Measurements from ENCODE around the gene CDK13. TPM values are rescaled to one million over a fixed set of nuclear protein-coding genes. Genes with fewer than 3 reads are reported as not detected.

Gene CDK13
- total RNA-seq, 4 donors from 2014 or later = 50.9 to 73.5 (median 63.5) TPM

DNA sequence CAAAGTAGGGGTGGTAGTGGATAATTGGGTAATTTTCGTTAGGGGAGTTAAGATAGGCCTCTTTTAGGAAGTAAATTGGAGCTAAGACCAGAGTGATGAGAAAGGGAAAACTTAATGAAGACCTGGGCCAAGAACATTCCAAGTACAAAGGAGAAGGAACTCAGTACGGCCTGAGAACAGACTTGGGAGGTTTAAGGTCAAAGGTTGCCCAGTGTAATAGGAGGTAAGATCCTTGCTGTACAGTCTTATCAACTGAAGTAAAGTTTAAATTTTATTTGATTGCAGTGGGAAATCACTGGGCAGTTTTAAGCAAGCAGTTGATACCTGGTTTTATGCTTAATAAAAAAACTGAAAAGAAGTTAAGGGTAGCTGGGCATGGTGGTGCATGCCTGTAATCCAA lies 108.0 kb downstream of the CDK13 start:
- Histone ChIP-seq H3K27ac (replicated peaks in 1 of 4) (no peak overlapping the region), H3K36me3 (peaks cover 4 to 36% (median 13%) of the 10 kb centered on the region in 4 donors), H3K4me3 (no peak overlapping the region), H3K4me1 (peaks cover 0 to 22% (median 19%) of the 10 kb centered on the region in 4 donors), H3K9me3 (no peaks in the 10 kb centered on the region), H3K27me3 (no peaks in the 10 kb centered on the region)
- no peak for DNase-seq (ENCODE audit: extremely low spot score)
- TF ChIP-seq POLR2AphosphoS5 (IDR thresholded peaks at IDR 0.05) = no peak
- WGBS = 85% methylated on average over 2 of the region's 2 CpGs
- intact Hi-C loops (cut with DNase I) = no loop called here

DNA sequence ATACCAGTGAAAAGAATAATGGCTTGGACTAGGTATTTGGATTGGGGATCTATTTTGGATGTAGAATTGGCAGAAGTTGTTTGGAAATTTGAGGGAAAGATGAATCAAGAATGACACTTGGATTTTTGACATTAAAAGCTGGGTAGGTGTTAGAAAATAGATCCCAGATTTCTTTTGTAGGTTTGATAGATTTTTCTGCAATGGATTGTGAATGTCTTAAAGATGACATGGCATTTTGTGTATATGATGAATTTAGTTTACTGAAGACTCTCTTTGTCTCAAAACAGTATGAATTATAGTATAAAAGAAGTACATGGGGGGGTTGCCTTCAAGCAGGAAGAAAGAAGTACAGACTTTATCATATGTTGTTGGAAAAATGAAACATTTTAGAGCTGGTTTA lies 108.6 kb downstream of the CDK13 start:
- intact Hi-C loops (cut with DNase I) = no loop called here
- Histone ChIP-seq H3K27ac (replicated peaks in 1 of 4) (no peak overlapping the region), H3K36me3 (peaks cover 8 to 36% (median 19%) of the 10 kb centered on the region in 4 donors), H3K4me3 (no peak overlapping the region), H3K27me3 (no peaks in the 10 kb centered on the region), H3K4me1 (peaks cover 0 to 22% (median 19%) of the 10 kb centered on the region in 4 donors), H3K9me3 (no peaks in the 10 kb centered on the region)
- DNase-seq (ENCODE audit: extremely low spot score) = no peak
- no peak for TF ChIP-seq EP300 (IDR thresholded peaks at IDR 0.05)
- no peak for TF ChIP-seq POLR2A (IDR thresholded peaks at IDR 0.05; ENCODE audit: low read depth)
- TF ChIP-seq, protein P1, sequence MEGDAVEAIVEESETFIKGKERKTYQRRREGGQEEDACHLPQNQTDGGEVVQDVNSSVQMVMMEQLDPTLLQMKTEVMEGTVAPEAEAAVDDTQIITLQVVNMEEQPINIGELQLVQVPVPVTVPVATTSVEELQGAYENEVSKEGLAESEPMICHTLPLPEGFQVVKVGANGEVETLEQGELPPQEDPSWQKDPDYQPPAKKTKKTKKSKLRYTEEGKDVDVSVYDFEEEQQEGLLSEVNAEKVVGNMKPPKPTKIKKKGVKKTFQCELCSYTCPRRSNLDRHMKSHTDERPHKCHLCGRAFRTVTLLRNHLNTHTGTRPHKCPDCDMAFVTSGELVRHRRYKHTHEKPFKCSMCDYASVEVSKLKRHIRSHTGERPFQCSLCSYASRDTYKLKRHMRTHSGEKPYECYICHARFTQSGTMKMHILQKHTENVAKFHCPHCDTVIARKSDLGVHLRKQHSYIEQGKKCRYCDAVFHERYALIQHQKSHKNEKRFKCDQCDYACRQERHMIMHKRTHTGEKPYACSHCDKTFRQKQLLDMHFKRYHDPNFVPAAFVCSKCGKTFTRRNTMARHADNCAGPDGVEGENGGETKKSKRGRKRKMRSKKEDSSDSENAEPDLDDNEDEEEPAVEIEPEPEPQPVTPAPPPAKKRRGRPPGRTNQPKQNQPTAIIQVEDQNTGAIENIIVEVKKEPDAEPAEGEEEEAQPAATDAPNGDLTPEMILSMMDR (IDR thresholded peaks at IDR 0.05) = no peak
- TF ChIP-seq POLR2AphosphoS5 (IDR thresholded peaks at IDR 0.05) = no peak

DNA sequence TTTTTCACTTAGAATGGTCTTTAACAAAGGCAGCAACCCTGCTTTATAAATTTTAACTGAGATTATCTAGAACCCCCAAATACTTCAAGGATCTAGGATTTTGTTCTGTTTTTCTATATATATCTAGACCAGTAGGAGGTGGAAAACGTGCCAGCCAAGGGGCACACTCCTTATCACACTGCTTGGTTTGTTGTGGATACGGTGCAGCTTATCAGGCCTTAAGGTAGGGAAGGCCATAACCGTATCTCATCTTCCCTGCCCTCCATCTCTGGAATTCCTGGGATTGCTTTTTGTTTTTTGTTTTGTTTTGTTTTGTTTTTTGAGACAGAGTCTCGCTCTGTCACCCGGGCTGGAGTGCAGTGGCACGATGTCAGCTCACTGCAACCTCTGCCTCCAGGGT lies 109.0 kb downstream of the CDK13 start:
- peaks cover 0 to 22% (median 19%) of the 10 kb centered on the region in 4 donors for H3K4me1 ChIP-seq
- no peak overlapping the region for H3K4me3 ChIP-seq
- no peak for TF ChIP-seq POLR2A (IDR thresholded peaks at IDR 0.05; ENCODE audit: low read depth)
- TF ChIP-seq, protein P1 (IDR thresholded peaks at IDR 0.05) = no peak
- TF ChIP-seq POLR2AphosphoS5 (IDR thresholded peaks at IDR 0.05) = no peak
- no peak for TF ChIP-seq EP300 (IDR thresholded peaks at IDR 0.05)
- no peaks in the 10 kb centered on the region for H3K9me3 ChIP-seq
- 90% methylated on average over 6 of the region's 6 CpGs for WGBS
- H3K27me3 ChIP-seq = no peaks in the 10 kb centered on the region
- H3K36me3 ChIP-seq = peaks cover 8 to 36% (median 22%) of the 10 kb centered on the region in 4 donors
- no peak overlapping the region for H3K27ac ChIP-seq (replicated peaks in 1 of 4)
- DNase-seq (ENCODE audit: extremely low spot score) = no peak
- intact Hi-C loops (cut with DNase I) = no loop called here

DNA sequence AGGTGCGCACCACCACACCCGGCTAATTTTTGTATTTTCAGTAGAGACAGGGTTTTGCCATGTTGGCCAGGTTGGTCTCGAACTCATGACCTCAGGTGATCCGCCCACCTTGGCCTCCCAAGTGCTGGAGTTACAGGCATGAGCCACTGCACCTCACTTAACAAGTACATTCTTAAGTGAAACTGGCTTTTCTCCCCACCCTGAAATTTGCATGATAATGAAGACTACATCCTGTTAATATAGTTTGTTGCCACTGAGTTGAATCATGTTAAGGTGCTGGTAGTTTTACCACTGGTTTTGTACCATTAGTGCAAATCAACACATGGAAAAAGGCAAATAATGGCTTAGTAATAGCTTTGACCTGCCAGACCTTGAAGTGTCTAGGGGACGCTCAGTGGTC lies 122.2 kb downstream of the CDK13 start:
- 100% methylated on average over 5 of the region's 5 CpGs for WGBS
- Histone ChIP-seq H3K4me3 (no peak overlapping the region), H3K27me3 (no peaks in the 10 kb centered on the region), H3K9me3 (no peaks in the 10 kb centered on the region), H3K4me1 (no peaks in the 10 kb centered on the region), H3K27ac (replicated peaks in 1 of 4) (no peak overlapping the region), H3K36me3 (peaks cover 0 to 30% (median 10%) of the 10 kb centered on the region in 4 donors)
- intact Hi-C loops (cut with DNase I) = no loop called here
- TF ChIP-seq, protein P1 (IDR thresholded peaks at IDR 0.05) = no peak
- no peak for TF ChIP-seq POLR2A (IDR thresholded peaks at IDR 0.05; ENCODE audit: low read depth)
- TF ChIP-seq EP300 (IDR thresholded peaks at IDR 0.05) = no peak
- no peak for TF ChIP-seq POLR2AphosphoS5 (IDR thresholded peaks at IDR 0.05)
- DNase-seq (ENCODE audit: extremely low spot score) = no peak

DNA sequence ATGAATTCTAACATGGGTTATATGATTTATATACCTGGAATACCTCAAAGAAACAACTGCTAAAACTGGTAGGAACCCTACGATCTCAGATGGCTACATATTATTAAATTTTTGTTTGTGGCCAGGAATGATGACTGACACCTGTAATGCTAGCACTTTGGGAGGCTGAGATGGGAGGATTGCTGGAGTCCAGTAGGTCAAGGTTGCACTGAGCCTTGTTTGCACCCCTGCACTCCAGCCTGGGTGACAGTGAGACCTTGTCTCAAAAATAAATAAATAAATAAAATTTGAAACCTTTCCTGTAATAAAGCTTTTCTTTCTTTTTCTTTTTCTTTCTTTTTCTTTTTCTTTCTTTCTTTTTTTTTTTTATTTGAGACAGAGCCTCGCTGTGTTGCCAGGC lies 123.2 kb downstream of the CDK13 start:
- H3K9me3 ChIP-seq = no peaks in the 10 kb centered on the region
- intact Hi-C loops (cut with DNase I) = no loop called here
- peaks cover 0 to 20% (median 6%) of the 10 kb centered on the region in 4 donors for H3K36me3 ChIP-seq
- TF ChIP-seq POLR2AphosphoS5 (IDR thresholded peaks at IDR 0.05) = no peak
- no peak overlapping the region for H3K27ac ChIP-seq (replicated peaks in 1 of 4)
- H3K4me3 ChIP-seq = no peak overlapping the region
- DNase-seq (ENCODE audit: extremely low spot score) = no peak
- H3K27me3 ChIP-seq = no peaks in the 10 kb centered on the region
- H3K4me1 ChIP-seq = no peaks in the 10 kb centered on the region
- WGBS = 97% methylated on average over 2 of the region's 2 CpGs

DNA sequence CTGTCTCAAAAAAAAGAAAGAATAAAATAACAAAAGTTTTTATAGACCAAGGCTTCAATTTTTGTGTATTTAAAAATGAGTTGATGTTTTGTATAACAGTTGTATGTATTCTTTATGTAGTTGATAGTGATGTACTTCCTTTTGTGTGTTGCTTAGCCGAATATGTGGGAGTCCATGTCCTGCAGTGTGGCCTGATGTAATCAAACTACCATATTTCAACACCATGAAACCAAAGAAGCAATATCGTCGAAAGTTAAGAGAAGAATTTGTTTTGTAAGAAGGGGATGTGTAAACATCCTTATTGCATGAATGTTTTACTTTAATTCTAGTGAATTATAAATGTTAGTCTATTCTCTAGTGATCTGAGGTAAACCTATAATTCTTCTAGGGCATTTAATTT lies 127.8 kb downstream of the CDK13 start:
- H3K27ac ChIP-seq (replicated peaks in 1 of 4) = no peak overlapping the region
- no peak for TF ChIP-seq EP300 (IDR thresholded peaks at IDR 0.05)
- no peak for DNase-seq (ENCODE audit: extremely low spot score)
- no peak overlapping the region for H3K4me3 ChIP-seq
- peaks cover 16 to 30% (median 23%) of the 10 kb centered on the region in 4 donors for H3K36me3 ChIP-seq
- WGBS = 78% methylated on average over 3 of the region's 3 CpGs
- no peaks in the 10 kb centered on the region for H3K9me3 ChIP-seq
- no peaks in the 10 kb centered on the region for H3K27me3 ChIP-seq
- intact Hi-C loops (cut with DNase I) = no loop called here
- no peaks in the 10 kb centered on the region for H3K4me1 ChIP-seq
